Glutamatergic neuron (in vitro differentiated cells): Measurements from ENCODE around the gene NUDCD3. TPM values are rescaled to one million over a fixed set of nuclear protein-coding genes. Genes with fewer than 3 reads are reported as not detected.

Source experiments
- DNase-seq: peaks from one replicate; pipeline ENCODE4 v3.0.0; 2022
- H3K27ac Mint-ChIP-seq: one replicate; pipeline ENCODE4 v1.8.0; 2020; ENCODE audit warnings: mild to moderate bottlenecking, mixed read lengths, inconsistent platforms; ENCODE audit not compliant: unreplicated experiment
- H3K27me3 Mint-ChIP-seq: one replicate; pipeline ENCODE4 v1.8.0; 2020; ENCODE audit warnings: mild to moderate bottlenecking, moderate library complexity, mixed read lengths, inconsistent platforms; ENCODE audit not compliant: unreplicated experiment
- H3K36me3 Mint-ChIP-seq: one replicate; pipeline ENCODE4 v1.8.0; 2020; ENCODE audit warnings: mild to moderate bottlenecking, mixed read lengths, inconsistent platforms; ENCODE audit not compliant: unreplicated experiment
- H3K4me1 Mint-ChIP-seq: one replicate; pipeline ENCODE4 v1.8.0; 2020; ENCODE audit warnings: mild to moderate bottlenecking, low read depth, mixed read lengths, inconsistent platforms; ENCODE audit not compliant: unreplicated experiment
- H3K4me3 Mint-ChIP-seq: one replicate; pipeline ENCODE4 v1.8.0; 2020; ENCODE audit warnings: mild to moderate bottlenecking, mixed read lengths, inconsistent platforms; ENCODE audit not compliant: unreplicated experiment
- H3K9me3 Mint-ChIP-seq: one replicate; pipeline ENCODE4 v1.8.0; 2020; ENCODE audit warnings: mild to moderate bottlenecking, moderate library complexity, mixed read lengths, inconsistent platforms; ENCODE audit not compliant: unreplicated experiment
- total RNA-seq: library from RNA; stranded (reverse); fragmentation: NEBNext Ultra II Directional; extraction: Animal tissue kit (Norgen Biotek cat#: 25700); gene quantifications from one replicate; pipeline ENCODE4 v1.2.1, GENCODE V29; 2021; ENCODE audit not compliant: unreplicated experiment
- TF ChIP-seq, protein P1 (sequence below): fragments of 200-600 bp; sonication (generic); IDR thresholded peaks from one replicate; pipeline ENCODE4 v1.5.0; 2021; ENCODE audit not compliant: partially characterized antibody, unreplicated experiment

Gene NUDCD3
- total RNA-seq, 1 donor from 2014 or later = 151 TPM

GRCh38 chr7:44346063-44346462 lies 144.4 kb downstream of the NUDCD3 start:
- Mint-ChIP-seq H3K4me1 (peaks cover 4% of the 10 kb centered on the region), H3K36me3 (peaks cover 26% of the 10 kb centered on the region), H3K27me3 (peaks cover 4% of the 10 kb centered on the region), H3K4me3 (no peak overlapping the region), H3K9me3 (peaks cover 7% of the 10 kb centered on the region), H3K27ac (no peak overlapping the region)
- TF ChIP-seq, protein P1, sequence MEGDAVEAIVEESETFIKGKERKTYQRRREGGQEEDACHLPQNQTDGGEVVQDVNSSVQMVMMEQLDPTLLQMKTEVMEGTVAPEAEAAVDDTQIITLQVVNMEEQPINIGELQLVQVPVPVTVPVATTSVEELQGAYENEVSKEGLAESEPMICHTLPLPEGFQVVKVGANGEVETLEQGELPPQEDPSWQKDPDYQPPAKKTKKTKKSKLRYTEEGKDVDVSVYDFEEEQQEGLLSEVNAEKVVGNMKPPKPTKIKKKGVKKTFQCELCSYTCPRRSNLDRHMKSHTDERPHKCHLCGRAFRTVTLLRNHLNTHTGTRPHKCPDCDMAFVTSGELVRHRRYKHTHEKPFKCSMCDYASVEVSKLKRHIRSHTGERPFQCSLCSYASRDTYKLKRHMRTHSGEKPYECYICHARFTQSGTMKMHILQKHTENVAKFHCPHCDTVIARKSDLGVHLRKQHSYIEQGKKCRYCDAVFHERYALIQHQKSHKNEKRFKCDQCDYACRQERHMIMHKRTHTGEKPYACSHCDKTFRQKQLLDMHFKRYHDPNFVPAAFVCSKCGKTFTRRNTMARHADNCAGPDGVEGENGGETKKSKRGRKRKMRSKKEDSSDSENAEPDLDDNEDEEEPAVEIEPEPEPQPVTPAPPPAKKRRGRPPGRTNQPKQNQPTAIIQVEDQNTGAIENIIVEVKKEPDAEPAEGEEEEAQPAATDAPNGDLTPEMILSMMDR = no peak
- DNase-seq = no peak

GRCh38 chr7:44341401-44341800 lies 149.1 kb downstream of the NUDCD3 start:
- DNase-seq = no peak
- H3K4me3 Mint-ChIP-seq = no peak overlapping the region
- peaks cover 4% of the 10 kb centered on the region for H3K4me1 Mint-ChIP-seq
- H3K27ac Mint-ChIP-seq = no peak overlapping the region
- H3K36me3 Mint-ChIP-seq = peaks cover 33% of the 10 kb centered on the region
- H3K9me3 Mint-ChIP-seq = peaks cover 8% of the 10 kb centered on the region
- H3K27me3 Mint-ChIP-seq = peaks cover 4% of the 10 kb centered on the region
- TF ChIP-seq, protein P1 = no peak

DNA sequence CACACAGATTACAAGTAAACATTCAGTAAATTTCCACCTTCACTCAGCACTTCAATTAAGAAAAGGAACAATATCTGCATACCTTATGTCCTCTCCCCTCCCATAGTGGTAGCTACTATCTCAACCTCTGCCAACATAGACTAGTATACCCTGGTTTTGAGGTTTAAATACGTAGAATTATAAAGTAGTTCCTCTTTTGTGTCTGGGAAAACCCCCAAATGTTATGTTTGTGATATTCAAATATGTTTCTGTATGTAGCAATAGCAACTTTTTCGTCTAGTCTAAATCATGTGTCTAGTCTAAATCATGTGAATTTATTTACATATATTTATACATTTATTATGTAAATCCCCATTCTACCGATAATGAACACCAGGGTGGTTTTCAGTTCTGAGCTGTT lies 151.9 kb downstream of the NUDCD3 start:
- no peak overlapping the region for H3K4me3 Mint-ChIP-seq
- H3K4me1 Mint-ChIP-seq = peaks cover 4% of the 10 kb centered on the region
- peaks cover 6% of the 10 kb centered on the region for H3K27me3 Mint-ChIP-seq
- H3K9me3 Mint-ChIP-seq = peaks cover 10% of the 10 kb centered on the region
- DNase-seq = no peak
- H3K27ac Mint-ChIP-seq = no peak overlapping the region
- H3K36me3 Mint-ChIP-seq = peaks cover 29% of the 10 kb centered on the region
- TF ChIP-seq, protein P1 = no peak

DNA sequence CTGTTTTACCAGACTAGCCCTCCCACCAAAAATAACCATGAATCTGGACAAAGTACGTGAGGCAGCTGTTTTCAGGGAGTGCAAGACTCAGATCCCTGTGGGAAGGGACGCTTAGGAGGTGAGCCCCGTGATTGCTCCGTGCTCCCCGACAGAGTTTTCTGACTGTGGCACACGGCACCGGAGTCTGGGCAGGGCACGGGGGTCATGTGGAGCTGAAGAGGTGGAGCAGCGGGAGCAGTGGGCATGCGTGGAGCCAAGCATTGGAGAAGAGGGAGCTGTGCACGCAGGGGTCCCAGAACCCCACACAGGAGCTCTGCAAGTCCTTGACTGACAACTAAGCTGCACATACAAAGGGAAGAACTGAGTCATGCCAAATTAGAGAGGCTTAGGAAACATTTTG lies 154.0 kb downstream of the NUDCD3 start:
- H3K27me3 Mint-ChIP-seq = peaks cover 3% of the 10 kb centered on the region
- H3K36me3 Mint-ChIP-seq = peaks cover 29% of the 10 kb centered on the region
- TF ChIP-seq, protein P1 = no peak
- H3K27ac Mint-ChIP-seq = no peak overlapping the region
- H3K4me1 Mint-ChIP-seq = no peaks in the 10 kb centered on the region
- no peak for DNase-seq
- H3K4me3 Mint-ChIP-seq = no peak overlapping the region
- peaks cover 10% of the 10 kb centered on the region for H3K9me3 Mint-ChIP-seq

- TF ChIP-seq, protein P1 = no peak
Measured at GRCh38 chr7:44335184-44335583, 155.3 kb downstream of the NUDCD3 start.

More at GRCh38 chr7:44335184-44335583, 155.3 kb downstream of the NUDCD3 start:
- H3K4me1 Mint-ChIP-seq = no peaks in the 10 kb centered on the region
- H3K9me3 Mint-ChIP-seq = peaks cover 10% of the 10 kb centered on the region
- H3K27ac Mint-ChIP-seq = no peak overlapping the region
- peaks cover 2% of the 10 kb centered on the region for H3K27me3 Mint-ChIP-seq
- peaks cover 26% of the 10 kb centered on the region for H3K36me3 Mint-ChIP-seq
- H3K4me3 Mint-ChIP-seq = no peak overlapping the region
- no peak for DNase-seq
